Activated CD8-positive, alpha-beta memory T cell treated with anti-CD3 and anti-CD28 coated beads for 24 hours (primary cell): ENCODE data around the gene ELMO1.

Experiments used
- DNase-seq: peaks from one replicate; pipeline ENCODE4 v3.0.0-alpha.2; 2020

The ELMO1 gene

DNA sequence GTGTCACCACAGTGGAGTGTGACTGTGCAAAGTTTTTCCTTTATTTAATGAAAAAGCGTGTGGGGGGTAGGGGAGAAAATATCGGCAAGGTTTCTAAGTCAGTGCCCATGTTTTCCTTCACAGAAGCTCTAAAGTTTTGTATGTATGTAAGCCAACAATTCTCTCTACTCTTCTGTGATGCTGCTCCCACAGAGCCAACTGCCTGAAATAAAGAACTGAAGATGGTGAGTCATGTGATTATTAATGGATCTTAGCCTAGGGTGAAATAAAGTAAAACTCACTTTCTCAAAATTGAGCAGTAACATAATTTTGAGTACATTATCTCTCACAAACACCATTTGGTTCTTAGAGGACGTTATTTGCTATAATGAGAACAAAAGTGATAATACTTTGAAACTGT lies 143.7 kb downstream of the ELMO1 start:
- DNase-seq = no peak

DNA sequence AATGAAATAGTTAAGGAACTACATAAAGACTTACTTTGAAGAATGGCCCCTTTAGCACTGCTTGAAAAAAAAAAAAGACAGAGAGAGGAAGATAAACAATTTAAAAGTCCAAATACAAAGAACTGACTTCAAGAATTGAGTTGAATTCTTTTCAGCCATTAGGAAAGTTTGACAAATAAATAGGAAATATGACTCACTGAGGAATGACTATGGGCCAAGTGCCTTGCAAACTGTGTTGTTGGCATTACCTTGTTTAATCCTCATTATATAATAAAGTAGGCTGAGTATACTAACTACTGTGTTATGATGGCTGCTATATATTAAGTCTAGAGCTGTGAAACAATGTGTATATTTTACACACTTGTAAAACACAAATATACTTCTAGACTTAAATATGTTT lies 151.1 kb downstream of the ELMO1 start:
- no peak for DNase-seq

DNA sequence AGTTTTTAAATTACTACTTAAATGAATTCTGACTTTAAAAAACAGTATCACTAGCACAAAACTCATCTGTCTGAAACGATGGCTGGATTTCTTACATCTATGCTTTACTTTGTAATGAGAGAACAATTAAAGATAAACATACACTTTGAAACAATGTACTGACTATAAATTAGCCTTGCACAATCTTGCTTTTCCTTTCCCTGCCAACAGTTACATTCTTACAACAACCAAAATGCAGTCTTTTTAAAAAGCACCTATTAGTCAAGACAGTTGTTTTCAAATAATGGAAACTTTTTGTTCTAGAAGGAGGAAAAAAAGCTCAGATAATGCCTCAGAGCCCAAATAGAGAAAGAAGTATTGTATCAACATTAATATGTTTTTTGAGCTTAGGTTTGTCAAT lies 153.3 kb downstream of the ELMO1 start:
- DNase-seq = no peak

DNA sequence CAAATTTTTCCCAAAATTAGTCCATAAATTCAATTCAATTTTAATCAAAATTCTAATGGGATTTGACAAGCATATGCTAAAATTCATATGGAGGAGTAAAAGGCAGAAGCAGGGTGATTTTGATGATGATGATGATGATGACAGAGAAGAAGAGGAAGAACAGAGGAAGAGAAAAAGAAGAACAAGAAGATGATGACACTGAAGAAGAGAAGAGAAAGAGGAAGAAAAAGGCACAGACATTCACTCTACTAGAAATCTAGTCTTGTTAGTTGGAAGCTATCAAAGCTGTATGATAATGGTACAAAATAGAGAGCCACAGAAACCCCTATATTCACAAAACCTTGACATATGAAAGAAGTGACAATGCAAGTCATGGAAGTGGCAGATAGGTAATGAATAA lies 157.9 kb downstream of the ELMO1 start:
- DNase-seq = no peak

DNA sequence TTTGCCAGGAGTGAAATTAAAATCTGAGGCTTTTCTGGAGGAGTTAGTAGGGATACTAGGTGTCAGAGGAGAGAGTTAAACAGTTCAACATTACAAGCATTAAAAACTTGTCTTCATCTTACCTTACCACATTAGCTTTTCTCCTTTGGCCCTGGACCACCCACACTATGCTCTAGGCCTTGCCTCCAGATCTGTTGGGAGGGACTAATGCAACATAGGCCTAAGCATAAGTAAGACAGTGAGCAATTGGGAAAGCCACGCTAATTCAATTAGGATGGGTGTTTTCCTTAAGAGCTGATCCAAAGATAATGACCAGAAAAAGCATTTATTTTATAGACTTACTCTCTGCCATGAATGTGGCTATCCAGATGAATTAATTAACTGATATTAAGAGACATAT lies 158.9 kb downstream of the ELMO1 start:
- DNase-seq = no peak

DNA sequence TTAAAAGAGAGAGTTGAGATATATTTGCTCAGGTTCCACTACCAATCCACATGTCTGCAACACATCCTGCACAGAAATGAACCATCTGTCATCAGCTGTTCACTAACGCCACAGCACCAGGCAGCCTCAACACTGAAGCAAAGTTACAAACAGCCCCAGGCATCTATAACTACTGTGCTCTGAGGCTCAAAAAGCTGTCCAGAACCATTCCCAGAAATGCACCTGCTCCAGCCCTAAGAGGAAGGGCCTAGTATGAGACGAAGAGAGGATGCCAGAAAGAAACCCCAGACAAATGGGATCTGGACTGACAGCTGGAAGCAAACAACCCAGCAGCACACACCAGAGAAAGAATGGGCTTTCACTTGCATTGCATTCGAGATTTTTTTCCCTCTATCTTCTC lies 159.3 kb downstream of the ELMO1 start:
- DNase-seq = no peak

DNA sequence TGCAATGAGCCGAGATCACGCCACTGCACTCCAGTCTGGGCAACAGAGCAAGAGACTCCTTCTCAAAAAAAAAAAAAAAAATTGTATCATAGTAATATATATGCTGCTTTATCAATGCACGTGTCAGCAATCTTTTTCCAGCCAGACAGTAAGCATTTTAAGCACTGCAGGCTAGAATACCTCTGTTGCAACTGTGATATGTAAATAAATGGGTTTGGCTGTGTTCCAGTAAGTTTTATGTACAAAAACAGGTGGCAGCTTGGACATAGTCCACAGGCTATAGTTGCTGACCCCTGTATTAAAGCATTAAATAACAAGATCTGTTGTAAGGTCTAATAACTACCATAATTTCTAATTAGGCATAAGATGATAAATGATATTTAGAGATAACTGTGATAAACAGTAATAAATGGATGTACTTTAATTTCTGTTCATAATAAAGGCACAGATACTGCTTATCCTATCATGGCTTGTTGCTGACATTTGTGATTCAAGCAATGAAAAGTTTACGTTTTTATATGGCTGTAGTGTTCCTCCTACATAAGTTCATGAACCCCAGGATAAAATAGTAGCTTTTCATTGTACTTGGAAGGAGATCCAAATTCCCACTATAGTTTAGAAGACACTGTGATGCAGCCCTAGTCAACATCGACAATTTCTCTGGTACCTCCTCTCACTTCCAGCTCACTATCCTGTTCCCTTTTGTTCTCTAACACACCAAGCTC lies 161.4 kb downstream of the ELMO1 start:
- no peak for DNase-seq

DNA sequence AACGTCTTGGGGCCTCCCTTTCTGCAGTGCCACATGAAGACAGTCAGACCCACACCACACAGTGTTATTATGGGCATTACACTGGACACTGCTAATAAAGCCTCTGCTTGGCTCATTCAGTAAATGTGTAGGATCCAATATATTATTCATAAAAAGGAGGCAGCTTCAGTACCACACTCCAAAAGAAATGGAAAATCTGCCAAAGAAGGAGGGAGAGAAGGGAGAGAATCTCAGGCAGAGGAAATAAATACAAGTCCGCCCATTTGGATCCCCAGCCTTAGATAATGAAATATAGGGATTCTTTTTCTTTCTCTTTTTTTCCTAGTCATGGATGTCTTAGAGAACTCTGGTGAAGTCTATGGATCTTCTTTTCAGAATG lies 162.2 kb downstream of the ELMO1 start:
- no peak for DNase-seq

DNA sequence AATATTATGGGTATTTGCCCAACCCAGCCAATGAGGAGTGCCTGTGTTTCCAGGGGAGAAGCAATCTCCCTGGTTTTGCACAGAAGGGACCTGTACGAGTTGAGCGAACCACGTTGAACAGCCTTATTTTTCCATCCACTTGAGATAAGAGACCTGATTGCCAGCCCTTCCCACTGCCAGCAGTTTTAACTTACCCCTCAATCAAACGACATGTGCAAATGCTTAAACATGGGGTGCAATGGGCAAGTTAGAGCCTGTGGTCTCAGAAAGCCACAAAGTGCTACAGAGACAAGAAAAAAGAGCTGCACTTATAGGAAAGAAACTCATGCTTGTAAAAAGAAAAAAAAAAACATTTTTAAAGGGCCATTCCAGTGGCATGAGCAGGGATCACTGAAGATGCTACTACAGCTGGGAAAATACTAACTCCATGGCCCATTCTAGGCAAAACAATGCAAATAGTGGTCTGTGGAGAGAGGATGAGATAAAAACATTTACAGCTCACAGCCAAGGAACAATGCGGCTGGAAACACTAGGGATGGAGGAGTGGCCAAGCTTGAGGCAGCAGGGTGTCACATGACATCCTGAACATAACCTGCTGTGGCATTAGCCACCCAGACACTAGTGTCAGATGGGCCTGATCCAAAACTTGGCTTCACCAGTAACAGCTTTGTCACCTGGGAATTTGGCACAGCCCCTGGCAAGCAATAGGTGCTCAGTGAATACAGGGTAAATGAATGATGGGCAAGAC lies 162.8 kb downstream of the ELMO1 start:
- no peak for DNase-seq

DNA sequence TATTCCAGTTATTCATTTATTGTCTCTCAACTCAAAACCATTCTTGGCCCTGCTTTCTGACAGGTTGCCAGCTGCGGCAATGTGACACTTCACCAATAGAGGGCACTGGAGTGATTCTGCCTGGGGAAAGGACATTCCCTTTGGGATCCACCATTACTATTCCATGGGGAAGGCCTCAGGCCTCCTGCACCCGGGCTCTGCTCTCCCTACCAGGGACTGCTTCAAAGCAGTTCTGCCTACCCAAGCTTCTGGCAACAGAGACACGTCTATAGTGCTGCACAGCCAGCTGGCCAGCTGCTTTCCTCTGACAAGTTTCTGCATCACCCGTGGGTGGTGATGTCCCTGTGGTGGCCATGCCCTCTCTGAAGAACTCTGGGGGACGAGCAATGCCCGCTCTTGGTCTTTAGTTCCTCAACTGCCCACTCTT lies 163.8 kb downstream of the ELMO1 start:
- peak; percentile 74 for DNase-seq

DNA sequence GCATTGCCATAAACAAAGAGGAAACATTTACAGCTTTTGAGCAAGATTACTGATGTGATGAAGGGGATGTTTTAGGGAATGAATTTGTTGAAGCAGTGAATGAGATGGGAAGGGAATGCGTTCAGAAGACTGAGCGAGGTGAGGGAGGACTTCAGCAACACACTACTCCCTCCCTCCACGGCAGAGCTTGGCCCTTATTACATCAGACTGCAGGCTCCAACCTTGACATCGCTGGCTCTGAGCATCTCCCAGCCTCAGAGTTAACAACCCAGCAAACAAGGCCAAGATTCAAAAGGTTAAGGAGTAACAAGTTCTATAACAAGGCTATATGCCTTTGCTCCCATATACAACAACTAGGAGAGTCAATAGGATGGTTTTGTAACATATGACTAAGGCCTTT lies 164.4 kb downstream of the ELMO1 start:
- no peak for DNase-seq

DNA sequence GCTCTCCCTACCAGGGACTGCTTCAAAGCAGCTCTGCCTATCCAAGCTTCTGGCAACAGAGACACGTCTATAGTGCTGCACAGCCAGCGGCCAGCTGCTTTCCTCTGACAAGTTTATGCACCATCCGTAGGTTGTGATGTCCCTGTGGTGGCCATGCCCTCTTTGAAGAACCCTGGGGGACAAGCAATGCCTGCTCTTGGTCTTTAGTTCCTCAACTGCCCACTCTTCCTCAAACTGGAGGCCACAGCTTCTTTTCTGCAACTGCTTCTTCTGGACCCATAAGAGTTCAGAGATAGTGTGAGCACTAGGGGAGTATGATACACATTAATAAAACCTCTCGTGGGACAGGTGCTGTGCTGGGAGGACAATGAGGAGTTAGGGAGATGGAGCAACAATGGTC lies 164.9 kb downstream of the ELMO1 start:
- no peak for DNase-seq

DNA sequence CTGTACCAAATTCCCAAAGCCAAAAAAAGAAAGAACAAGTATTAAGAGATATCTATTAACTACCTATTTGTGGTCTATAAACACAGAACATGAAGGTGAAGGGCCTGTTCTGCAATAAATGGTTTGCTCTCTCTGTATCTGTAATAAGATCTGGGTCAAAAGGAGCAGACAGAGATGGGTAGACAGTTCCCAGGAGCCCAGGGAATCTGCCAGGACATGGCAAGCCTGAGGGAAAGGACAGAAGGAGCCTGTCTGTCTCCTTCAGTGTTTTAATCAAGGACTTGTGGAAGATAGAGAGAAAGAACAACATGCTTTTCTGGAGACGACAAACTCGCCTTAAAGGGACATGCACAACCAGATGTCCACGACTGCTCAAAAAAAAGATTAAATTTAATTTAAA lies 165.7 kb downstream of the ELMO1 start:
- DNase-seq = no peak

DNA sequence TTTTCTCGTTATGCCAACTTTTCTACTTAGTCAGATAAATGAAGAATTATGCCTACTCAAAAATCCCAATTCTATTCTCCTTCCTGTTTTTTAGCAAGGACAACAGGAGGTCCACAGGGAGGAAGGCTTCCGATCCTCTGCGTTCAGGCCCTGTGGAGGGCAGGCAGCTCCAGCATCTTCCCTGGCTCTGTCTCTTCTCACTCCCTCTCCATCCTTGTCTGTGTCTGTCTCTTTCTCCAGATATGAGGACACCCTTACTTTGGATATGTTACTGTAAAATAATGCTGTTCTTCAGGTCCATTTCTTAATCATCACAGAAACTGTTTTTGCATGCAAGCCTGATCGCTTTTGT lies 166.6 kb downstream of the ELMO1 start:
- no peak for DNase-seq

DNA sequence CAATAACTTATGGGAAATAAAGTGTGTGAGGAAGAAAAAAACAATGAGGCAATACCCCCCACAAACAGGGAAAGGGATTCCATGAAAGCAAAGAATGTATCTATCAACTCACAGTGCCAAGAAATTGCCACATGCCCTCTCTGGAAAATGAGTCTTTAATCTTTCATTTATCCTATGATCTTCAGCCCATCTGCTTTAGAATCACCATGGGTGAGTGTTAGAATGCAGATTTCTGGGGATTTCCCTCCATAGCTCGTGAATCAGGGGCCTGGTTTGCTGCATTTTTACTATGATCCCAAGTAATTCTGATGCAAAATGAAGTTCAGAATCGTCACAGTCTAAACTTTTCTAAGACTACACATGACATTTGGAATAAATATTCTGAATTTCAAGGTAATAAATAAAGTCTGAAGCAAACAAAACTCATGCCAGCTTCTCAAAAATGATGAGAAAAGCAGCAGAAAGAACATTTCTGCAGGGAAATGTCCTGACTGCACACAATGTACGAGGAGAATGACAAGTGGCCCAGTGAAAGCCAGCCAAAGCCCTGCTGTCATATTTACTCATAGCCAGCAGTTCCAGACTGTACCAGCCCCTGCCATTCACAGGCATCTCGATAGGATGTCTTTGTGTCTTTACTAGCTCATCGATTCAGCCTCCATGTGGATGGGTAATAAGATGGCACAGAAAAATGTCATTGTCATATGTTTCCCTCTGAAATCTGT lies 167.1 kb downstream of the ELMO1 start:
- DNase-seq = no peak

DNA sequence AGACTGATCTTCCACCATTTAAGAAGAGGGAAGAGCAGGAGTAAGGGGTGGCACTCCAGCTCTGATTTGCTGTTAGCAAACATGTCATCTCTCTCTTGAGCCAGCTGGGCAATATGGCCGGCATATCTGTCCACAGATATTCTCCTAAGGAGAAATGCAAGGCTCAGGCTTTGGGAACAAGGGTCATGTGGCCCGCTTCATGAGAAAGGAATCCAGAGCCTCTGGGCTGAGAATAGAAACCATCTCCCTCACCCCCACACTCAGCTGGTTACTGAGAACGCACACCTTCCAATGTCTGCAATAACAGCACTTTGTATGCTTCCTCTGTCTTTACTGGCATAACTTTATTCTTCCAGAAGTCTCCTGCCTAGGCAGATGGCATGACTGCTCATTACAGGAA lies 171.2 kb downstream of the ELMO1 start:
- DNase-seq = no peak

DNA sequence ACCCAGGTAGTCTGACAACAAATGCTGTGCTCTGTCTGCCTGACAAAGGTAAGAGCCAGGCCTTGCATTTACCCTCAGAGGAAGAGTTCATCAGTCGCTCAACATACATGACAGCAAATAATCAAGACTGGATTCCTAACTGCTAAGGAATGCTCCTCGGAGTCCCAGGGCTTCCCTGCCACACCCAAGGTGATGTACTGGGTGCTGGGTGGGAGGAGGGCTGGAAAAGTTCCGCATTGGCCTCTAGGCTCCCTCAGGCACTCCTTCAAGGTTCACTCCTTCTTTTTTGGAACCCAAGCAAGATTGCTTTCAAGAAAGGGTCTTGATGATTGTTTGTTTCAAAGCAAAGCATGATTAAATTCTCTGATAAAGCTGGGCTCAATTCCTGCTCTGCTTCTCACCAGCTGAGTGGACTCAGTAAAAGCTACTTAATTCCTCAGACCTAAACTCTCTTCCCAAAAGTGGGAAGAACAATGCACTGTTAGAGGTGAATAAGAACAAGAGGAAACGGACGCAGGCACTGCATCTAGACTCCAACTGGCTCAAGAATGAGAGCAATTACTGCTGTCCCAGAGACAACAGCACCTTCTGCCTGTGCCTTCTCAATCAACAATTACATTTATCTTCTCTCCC lies 173.5 kb downstream of the ELMO1 start:
- no peak for DNase-seq

DNA sequence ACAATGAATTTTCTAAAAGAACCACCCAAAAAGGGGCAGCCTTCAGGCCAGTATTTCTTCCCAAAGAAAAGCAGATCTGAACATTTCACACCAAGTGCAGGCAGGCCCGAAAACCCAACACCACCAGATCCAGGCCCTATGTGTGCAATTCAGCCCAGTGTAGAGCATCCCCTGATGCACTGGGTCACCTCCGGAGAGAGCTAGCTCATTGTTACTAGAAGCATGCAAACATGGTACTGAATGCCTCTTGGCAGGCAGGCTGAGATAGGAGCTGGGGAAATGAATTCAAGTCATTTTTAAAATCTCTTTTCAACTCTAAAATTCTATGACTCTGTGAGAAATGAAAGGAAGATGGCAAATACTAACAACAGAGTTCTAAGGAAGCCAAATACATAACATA lies 174.8 kb downstream of the ELMO1 start:
- DNase-seq = no peak

DNA sequence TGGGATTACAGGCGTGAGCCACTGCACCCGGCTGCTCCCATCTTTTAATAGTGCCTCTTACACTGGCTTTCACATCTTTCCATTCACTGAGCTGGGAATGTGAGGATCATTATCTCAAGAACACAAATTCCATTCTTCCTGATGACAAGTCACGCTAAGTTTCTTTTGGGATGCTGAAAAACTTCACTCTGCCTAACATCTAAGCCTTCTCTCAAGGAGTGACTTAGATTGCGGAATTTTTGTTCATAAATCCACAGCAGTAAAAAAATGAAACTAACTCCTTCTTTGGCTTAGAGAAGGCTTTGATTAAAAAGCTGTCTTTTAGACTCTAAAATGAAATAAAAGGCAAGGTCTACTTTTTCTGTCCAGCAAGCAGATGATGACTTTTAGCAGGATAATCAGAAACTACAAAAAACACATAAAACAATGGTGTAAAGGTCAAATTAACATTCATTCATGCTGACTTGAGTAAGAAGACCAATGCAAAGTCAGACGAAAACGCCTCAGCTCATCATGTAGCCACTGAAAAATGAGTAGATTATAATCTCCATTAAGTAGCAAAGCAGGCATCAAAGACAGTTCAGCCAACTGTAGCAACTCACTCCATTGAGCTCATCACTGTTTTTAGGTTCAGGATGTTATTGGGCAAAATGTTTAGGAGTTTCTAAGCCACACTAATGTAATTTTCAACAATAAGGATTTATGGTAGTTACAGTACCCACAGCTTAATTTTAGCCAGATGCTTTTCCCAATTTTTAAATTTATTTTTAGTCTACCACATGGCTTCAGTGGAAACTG lies 178.8 kb downstream of the ELMO1 start:
- no peak for DNase-seq

DNA sequence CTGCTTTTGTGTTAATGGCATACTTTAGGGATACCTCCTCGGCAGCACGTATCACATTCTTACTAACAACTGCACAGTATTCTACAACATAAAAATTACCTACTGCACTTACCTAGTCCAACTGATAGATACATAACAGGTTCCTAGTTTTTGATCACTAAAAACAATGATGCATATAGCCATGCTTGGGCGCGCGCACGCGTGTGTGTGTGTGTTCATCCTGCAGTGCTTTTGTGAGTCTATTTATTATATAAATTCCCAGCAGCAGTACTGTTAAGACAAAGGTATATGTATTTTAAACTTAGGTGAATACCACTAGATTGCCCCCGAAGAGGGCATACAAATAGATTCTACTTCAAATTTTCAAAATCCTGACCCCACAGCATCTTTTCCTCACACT lies 181.4 kb downstream of the ELMO1 start:
- no peak for DNase-seq

DNA sequence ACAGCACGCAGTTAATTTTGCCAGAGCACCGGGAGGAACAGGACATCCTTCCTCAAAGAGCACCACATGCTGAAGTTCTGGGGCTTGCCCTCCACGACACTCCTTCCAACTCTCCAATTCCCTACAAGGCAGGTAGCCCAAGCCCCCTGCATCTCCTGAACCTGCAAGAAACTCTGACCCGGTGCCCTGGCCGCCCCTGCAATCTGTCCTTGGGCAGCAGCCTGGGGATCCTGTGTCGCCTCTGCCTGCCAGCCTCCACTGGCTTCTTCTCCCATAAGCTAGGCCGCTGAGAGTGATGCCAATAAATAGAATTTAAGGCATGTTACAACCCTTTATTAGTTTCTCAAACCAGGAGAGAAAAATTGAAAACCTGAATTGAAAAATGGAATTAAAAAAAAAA lies 182.8 kb downstream of the ELMO1 start:
- DNase-seq = no peak

DNA sequence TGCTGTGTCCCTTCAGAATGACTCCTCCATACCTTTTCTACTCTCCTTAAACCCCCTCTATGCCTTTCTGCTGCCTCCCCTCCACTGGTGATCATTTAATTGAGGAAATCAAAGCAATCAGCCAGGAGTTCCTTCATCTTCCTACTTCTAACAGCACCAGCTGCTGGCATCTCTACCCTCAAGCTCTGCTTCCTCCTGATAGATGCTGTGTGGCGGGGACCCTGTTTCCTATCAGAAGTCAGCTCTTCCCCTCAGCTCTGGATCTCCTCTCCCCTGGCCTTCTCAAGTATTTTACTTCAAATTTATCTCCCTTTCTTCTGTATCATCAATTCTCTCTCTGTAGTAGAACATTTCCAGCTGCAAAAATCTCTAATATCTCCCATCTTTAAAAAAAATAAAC lies 183.7 kb downstream of the ELMO1 start:
- DNase-seq = no peak

DNA sequence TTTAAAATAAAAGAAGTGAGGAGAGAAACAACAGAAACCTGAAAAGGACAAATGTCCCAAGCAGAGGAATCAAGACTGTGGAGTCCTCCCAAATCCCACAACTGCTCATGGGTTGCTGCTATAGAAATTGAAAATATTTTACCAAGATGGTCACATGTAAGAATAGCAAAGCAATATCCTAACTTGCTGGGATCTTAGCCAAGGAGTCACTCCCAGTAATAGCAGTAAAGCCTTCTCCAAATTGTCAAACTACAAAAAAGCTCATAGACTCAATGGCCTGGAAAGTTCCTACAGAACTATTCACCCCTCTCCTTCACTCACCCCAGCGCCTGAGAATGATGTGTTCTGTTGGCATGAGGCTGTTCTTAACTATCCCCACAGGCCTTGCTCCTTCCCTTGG lies 186.5 kb downstream of the ELMO1 start:
- no peak for DNase-seq
